Loucy (cell line): Measurements from ENCODE around the gene PLSCR5.

Experiments
- H2AFZ ChIP-seq: fragments of 200-600 bp; sonication (generic); 2 replicates; pipeline ENCODE4 v1.6.0; 2016; ENCODE audit warnings: antibody characterized with exemption, mild to moderate bottlenecking, low read length, moderate library complexity
- H3F3A ChIP-seq: fragments of 200-600 bp; 2 replicates; pipeline ENCODE4 v1.6.0; 2016; ENCODE audit warnings: antibody characterized with exemption, low read depth, mild to moderate bottlenecking
- H3K27me3 ChIP-seq: fragments of 200-600 bp; sonication (generic); 2 replicates; pipeline ENCODE4 v1.6.1; 2014; ENCODE audit warnings: low read length, mild to moderate bottlenecking; ENCODE audit not compliant: insufficient read depth, poor library complexity, severe bottlenecking
- H3K36me3 ChIP-seq: fragments of 200-600 bp; sonication (generic); 2 replicates; pipeline ENCODE4 v1.6.1; 2016; ENCODE audit warnings: low read length; ENCODE audit not compliant: insufficient read depth
- H3K4me1 ChIP-seq: fragments of 200-600 bp; sonication (generic); 2 replicates; pipeline ENCODE4 v1.5.1; 2014; ENCODE audit warnings: low read length, mild to moderate bottlenecking; ENCODE audit not compliant: insufficient read depth, poor library complexity, severe bottlenecking
- H3K4me2 ChIP-seq: fragments of 200-600 bp; sonication (generic); 2 replicates; pipeline ENCODE4 v1.6.0; 2014; ENCODE audit warnings: antibody characterized with exemption, low read length, low read depth, mild to moderate bottlenecking; ENCODE audit not compliant: poor library complexity, severe bottlenecking
- H3K4me3 ChIP-seq: fragments of 200-600 bp; sonication (generic); 2 replicates; pipeline ENCODE4 v1.5.1; 2014; ENCODE audit warnings: low read length, mild to moderate bottlenecking, mixed read lengths; ENCODE audit not compliant: poor library complexity, severe bottlenecking
- H3K79me2 ChIP-seq: fragments of 200-600 bp; sonication (generic); 2 replicates; pipeline ENCODE4 v1.6.1; 2014; ENCODE audit warnings: low read length; ENCODE audit not compliant: insufficient read depth
- H3K9ac ChIP-seq: fragments of 200-600 bp; sonication (generic); 2 replicates; pipeline ENCODE4 v1.6.0; 2014; ENCODE audit warnings: mild to moderate bottlenecking, low read depth, low read length, moderate library complexity; ENCODE audit not compliant: poor library complexity, severe bottlenecking
- H3K9me2 ChIP-seq: fragments of 200-600 bp; sonication (generic); replicated peaks from 2 replicates; pipeline ENCODE4 v1.6.1; 2016; ENCODE audit warnings: low read depth, low read length, mixed read lengths
- H3K9me3 ChIP-seq: fragments of 200-600 bp; sonication (generic); 2 replicates; pipeline ENCODE4 v1.6.1; 2014; ENCODE audit warnings: mild to moderate bottlenecking, antibody characterized with exemption, low read length, low read depth; ENCODE audit not compliant: insufficient read depth
- H4K20me1 ChIP-seq: fragments of 200-600 bp; sonication (generic); 2 replicates; pipeline ENCODE4 v1.6.0; 2014; ENCODE audit warnings: antibody characterized with exemption, low read length, mild to moderate bottlenecking; ENCODE audit not compliant: insufficient read depth, poor library complexity, severe bottlenecking
- CTCF ChIP-seq: fragments of 200-600 bp; sonication (generic); conservative IDR thresholded peaks from 2 replicates; pipeline ENCODE4 v1.5.1; 2014; ENCODE audit warnings: mild to moderate bottlenecking, antibody characterized with exemption, low read length
- EZH2phosphoT487 ChIP-seq: fragments of 200-600 bp; IDR thresholded peaks from 2 replicates; pipeline ENCODE4 v1.6.1; 2018; ENCODE audit warnings: antibody characterized with exemption, mild to moderate bottlenecking, moderate library complexity, borderline replicate concordance

PLSCR5 gene

DNA sequence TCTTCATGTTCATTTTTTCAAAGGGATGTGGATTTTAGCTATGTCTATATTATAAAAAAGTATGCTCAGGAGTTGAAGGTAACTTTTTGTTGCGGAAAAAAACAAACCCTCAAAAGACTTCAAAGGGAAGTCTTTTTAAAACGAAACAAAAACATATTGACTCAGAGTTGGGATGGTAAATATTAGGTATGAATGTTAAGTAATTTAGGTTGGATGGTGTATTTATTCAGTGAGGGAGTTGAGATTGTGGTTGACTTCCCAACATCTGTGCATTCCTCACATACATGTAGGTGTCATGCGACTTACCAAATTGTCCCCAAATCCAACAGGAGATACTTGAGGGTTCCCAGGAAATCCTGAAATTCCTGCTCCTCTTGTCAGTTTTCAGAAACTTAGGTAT lies 32.7 kb upstream of the PLSCR5 start:
- no peaks in the 10 kb centered on the region for H3K27me3 ChIP-seq
- H3K9me2 ChIP-seq: no peaks in the 10 kb centered on the region
- H3K79me2 ChIP-seq: no peaks in the 10 kb centered on the region
- H3K4me2 ChIP-seq: no peak overlapping the region
- H2AFZ ChIP-seq: no peak overlapping the region
- TF ChIP-seq CTCF: no peak
- TF ChIP-seq EZH2phosphoT487: no peak
- H3K4me3 ChIP-seq: no peak overlapping the region
- H3K9ac ChIP-seq: no peak overlapping the region
- no peaks in the 10 kb centered on the region for H3K4me1 ChIP-seq
- H3F3A ChIP-seq: no peaks in the 10 kb centered on the region
- no peaks in the 10 kb centered on the region for H3K36me3 ChIP-seq
- H3K9me3 ChIP-seq: no peaks in the 10 kb centered on the region
- no peaks in the 10 kb centered on the region for H4K20me1 ChIP-seq

DNA sequence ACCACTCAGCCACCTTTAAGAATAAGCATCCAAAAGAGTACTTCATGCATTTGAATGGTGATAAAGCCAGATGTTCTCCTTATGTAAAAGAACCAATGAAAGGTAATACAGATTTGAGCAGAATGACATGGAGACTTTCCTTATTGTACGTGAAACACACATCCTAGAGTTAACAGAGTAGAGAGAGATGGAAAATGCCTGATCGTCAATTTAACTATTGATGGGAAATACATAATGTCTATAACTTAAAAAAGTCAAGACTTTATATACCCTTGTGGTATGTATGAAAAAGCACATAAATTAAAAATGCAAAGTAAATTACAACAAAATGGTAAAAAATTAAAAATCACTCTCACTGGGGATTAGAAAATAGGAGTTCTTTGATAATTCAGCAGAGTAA lies 31.7 kb upstream of the PLSCR5 start:
- Histone ChIP-seq H3F3A (no peaks in the 10 kb centered on the region), H3K79me2 (no peaks in the 10 kb centered on the region), H3K27me3 (no peaks in the 10 kb centered on the region), H3K9ac (no peak overlapping the region), H3K4me2 (no peak overlapping the region), H4K20me1 (no peaks in the 10 kb centered on the region), H3K36me3 (no peaks in the 10 kb centered on the region), H2AFZ (no peak overlapping the region), H3K4me1 (no peaks in the 10 kb centered on the region), H3K4me3 (no peak overlapping the region), H3K9me3 (no peaks in the 10 kb centered on the region), H3K9me2 (no peaks in the 10 kb centered on the region)
- no peak for TF ChIP-seq EZH2phosphoT487
- TF ChIP-seq CTCF: no peak

DNA sequence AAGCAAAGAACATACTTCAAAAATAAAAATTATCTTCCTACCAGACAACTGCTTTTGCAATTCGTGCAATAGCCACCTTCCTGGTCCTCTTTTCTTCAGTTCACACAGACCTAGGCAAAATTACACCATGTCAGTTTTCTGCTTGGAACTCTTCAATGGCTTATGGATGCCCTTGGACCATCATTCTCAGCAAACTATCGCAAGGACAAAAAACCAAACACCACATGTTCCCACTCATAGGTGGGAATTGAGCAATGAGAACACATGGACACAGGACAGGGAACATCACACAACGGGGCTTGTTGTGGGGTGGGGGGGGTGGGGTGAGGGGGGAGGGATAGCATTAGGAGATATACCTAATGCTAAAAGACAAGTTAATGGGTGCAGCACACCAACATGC lies 29.2 kb upstream of the PLSCR5 start:
- Histone ChIP-seq H3K36me3 (no peaks in the 10 kb centered on the region), H3K9me3 (no peaks in the 10 kb centered on the region), H3K4me1 (no peaks in the 10 kb centered on the region), H3K9ac (no peak overlapping the region), H3K79me2 (no peaks in the 10 kb centered on the region), H3K4me3 (no peak overlapping the region), H3F3A (no peaks in the 10 kb centered on the region), H3K27me3 (no peaks in the 10 kb centered on the region), H3K4me2 (no peak overlapping the region), H2AFZ (no peak overlapping the region), H4K20me1 (no peaks in the 10 kb centered on the region), H3K9me2 (no peaks in the 10 kb centered on the region)
- TF ChIP-seq EZH2phosphoT487: no peak
- no peak for TF ChIP-seq CTCF
